ENCODE data around the gene PFKFB2. TPM values are rescaled to one million over a fixed set of nuclear protein-coding genes. Genes with fewer than 3 reads are reported as not detected.

Gene PFKFB2
- polyA plus RNA-seq, 1 donor (not counting 4 experiments of a cell fraction or from before 2014, with no cell fraction given): 12.2 TPM

DNA sequence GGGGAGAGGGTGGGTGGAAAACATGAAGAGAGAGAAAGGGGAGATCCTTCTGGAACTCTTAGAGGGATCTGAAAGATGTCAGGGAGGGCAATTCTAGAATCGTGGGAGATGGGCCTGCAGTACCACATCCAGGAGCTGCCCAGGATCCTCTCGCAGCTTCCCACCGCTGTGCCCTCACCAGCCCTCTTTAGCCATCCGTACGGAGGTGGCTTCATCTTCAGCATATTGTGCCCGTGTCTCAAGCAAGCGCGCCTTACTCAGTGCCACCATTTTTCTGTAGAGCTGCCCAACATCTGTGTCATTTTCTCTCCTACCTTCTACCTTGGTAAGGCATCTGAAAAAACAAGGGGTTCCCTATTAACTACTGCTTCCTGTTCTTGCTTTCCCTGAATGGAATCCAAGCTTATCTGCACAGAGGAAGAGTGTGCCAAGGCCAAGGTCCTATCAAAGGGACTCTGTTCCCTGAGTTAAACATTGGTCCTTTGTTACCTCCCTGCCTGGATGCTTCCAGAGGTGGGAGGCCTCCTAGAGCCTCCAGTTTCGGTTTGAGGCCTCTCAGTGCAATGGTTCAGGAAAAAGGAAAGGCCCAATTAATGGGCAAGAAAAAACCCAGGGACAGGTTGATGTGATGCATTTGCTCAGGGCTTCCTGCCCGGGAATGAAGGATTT, 43.8 kb upstream of the PFKFB2 start:
- FAIRE-seq (no peak), DNase-seq (ENCODE audit: low read depth, low spot score) (no peak)
- Histone ChIP-seq H3K9ac (ENCODE audit: control insufficient read depth, extremely low read depth, insufficient read depth, low read length) (no peak overlapping the region), H3K27ac (ENCODE audit: control insufficient read depth, insufficient read depth, low read length) (no peak overlapping the region), H3K36me3 (ENCODE audit: control insufficient read depth in 2 of 2, extremely low read depth in 1 of 2, insufficient read depth in 2 of 2, low read length in 2 of 2) (no peaks in the 10 kb centered on the region), H3K4me1 (ENCODE audit: control insufficient read depth, extremely low read depth, insufficient read depth, low read length) (peaks cover 39% of the 10 kb centered on the region), H3K27me3 (ENCODE audit: control insufficient read depth, extremely low read depth, insufficient read depth, low read length) (no peaks in the 10 kb centered on the region), H3K4me2 (ENCODE audit: control insufficient read depth, extremely low read depth, insufficient read depth, low read depth, low read length) (no peak overlapping the region), H3K9me1 (ENCODE audit: control insufficient read depth, extremely low read depth, insufficient read depth, low read length) (no peaks in the 10 kb centered on the region), H3K79me2 (ENCODE audit: control insufficient read depth, insufficient read depth, low read length) (no peaks in the 10 kb centered on the region), H3K9me3 (ENCODE audit: control insufficient read depth, low read depth, low read length) (peaks cover 3% of the 10 kb centered on the region), H4K20me1 (ENCODE audit: control insufficient read depth, extremely low read depth, insufficient read depth, low read length) (no peaks in the 10 kb centered on the region), H2AFZ (ENCODE audit: control insufficient read depth, low read length) (no peak overlapping the region), H3K4me3 (ENCODE audit: control insufficient read depth in 2 of 3, extremely low read depth in 1 of 3, insufficient read depth in 2 of 3, low read depth in 1 of 3, low read length in 3 of 3) (no peak overlapping the region)
- TF ChIP-seq EZH2 (IDR thresholded peaks at IDR 0.05; ENCODE audit: low read length): no peak
- TF ChIP-seq, protein P1, sequence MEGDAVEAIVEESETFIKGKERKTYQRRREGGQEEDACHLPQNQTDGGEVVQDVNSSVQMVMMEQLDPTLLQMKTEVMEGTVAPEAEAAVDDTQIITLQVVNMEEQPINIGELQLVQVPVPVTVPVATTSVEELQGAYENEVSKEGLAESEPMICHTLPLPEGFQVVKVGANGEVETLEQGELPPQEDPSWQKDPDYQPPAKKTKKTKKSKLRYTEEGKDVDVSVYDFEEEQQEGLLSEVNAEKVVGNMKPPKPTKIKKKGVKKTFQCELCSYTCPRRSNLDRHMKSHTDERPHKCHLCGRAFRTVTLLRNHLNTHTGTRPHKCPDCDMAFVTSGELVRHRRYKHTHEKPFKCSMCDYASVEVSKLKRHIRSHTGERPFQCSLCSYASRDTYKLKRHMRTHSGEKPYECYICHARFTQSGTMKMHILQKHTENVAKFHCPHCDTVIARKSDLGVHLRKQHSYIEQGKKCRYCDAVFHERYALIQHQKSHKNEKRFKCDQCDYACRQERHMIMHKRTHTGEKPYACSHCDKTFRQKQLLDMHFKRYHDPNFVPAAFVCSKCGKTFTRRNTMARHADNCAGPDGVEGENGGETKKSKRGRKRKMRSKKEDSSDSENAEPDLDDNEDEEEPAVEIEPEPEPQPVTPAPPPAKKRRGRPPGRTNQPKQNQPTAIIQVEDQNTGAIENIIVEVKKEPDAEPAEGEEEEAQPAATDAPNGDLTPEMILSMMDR (optimal IDR thresholded peaks at IDR 0.05 in 1 of 3, IDR thresholded peaks at IDR 0.05 in 1 of 3, conservative IDR thresholded peaks at IDR 0.05 in 1 of 3; ENCODE audit: extremely low read depth in 1 of 3, insufficient read depth in 2 of 3, low read length in 3 of 3): no peak
- dilution Hi-C loops (cut with MboI; ENCODE audit: extremely low pct_ligation_motif_present, low sequenced_read_pairs): no loop called here

DNA sequence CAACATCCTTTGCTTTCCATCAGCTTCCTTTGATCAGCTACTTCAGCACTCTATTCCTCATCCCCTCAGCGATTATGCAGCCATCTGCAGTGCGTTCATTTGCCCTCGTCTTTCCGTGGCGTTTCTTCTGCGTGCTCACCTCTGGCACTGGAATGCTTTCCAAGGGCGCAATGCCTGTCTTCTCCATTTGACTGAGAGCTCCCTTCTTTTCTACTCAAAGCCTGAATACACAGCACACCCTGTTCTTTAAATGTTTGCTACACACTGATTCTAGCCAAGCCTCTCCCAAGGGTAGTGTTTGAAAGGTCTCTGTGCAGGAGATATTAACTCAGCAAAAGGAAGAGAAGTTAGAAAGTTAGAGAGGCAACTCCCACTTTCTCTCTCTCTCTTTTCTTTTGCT, 43.1 kb upstream of the PFKFB2 start:
- FAIRE-seq: no peak
- dilution Hi-C loops (cut with MboI; ENCODE audit: extremely low pct_ligation_motif_present, low sequenced_read_pairs): no loop called here

More for the DNA sequence above, 43.1 kb upstream of the PFKFB2 start:
- no peaks in the 10 kb centered on the region for H3K27me3 ChIP-seq (ENCODE audit: control insufficient read depth, extremely low read depth, insufficient read depth, low read length)
- no peak overlapping the region for H3K4me2 ChIP-seq (ENCODE audit: control insufficient read depth, extremely low read depth, insufficient read depth, low read depth, low read length)
- no peaks in the 10 kb centered on the region for H3K36me3 ChIP-seq (ENCODE audit: control insufficient read depth in 2 of 2, extremely low read depth in 1 of 2, insufficient read depth in 2 of 2, low read length in 2 of 2)
- peaks cover 34% of the 10 kb centered on the region for H3K4me1 ChIP-seq (ENCODE audit: control insufficient read depth, extremely low read depth, insufficient read depth, low read length)
- H3K27ac ChIP-seq (ENCODE audit: control insufficient read depth, insufficient read depth, low read length): no peak overlapping the region
- H3K9ac ChIP-seq (ENCODE audit: control insufficient read depth, extremely low read depth, insufficient read depth, low read length): no peak overlapping the region
- H4K20me1 ChIP-seq (ENCODE audit: control insufficient read depth, extremely low read depth, insufficient read depth, low read length): no peaks in the 10 kb centered on the region
- H3K9me1 ChIP-seq (ENCODE audit: control insufficient read depth, extremely low read depth, insufficient read depth, low read length): no peaks in the 10 kb centered on the region
- no peak overlapping the region for H3K4me3 ChIP-seq (ENCODE audit: control insufficient read depth in 2 of 3, extremely low read depth in 1 of 3, insufficient read depth in 2 of 3, low read depth in 1 of 3, low read length in 3 of 3)
- H2AFZ ChIP-seq (ENCODE audit: control insufficient read depth, low read length): no peak overlapping the region
- DNase-seq (ENCODE audit: low read depth, low spot score): no peak
- H3K79me2 ChIP-seq (ENCODE audit: control insufficient read depth, insufficient read depth, low read length): no peaks in the 10 kb centered on the region
- peaks cover 3% of the 10 kb centered on the region for H3K9me3 ChIP-seq (ENCODE audit: control insufficient read depth, low read depth, low read length)
- TF ChIP-seq, protein P1 (optimal IDR thresholded peaks at IDR 0.05 in 1 of 3, IDR thresholded peaks at IDR 0.05 in 1 of 3, conservative IDR thresholded peaks at IDR 0.05 in 1 of 3; ENCODE audit: extremely low read depth in 1 of 3, insufficient read depth in 2 of 3, low read length in 3 of 3): no peak
- TF ChIP-seq EZH2 (IDR thresholded peaks at IDR 0.05; ENCODE audit: low read length): no peak
